Superior temporal gyrus (tissue), 1 donor: ENCODE measurements around the gene ORAI1.
"Not testable (repeated sequence)": the region's sequence is repeated elsewhere in the genome, so short reads cannot be mapped to it uniquely, and the experiment has no call there.

Source experiments
- DNase-seq: peaks from one replicate; pipeline ENCODE4 v3.0.0-alpha.2; 2016; ENCODE audit errors: extremely low spot score

Gene ORAI1

GRCh38 chr12:121603581-121603980, 22.7 kb upstream of the ORAI1 start:
- no peak for DNase-seq

- DNase-seq = no peak
Observed at GRCh38 chr12:121608301-121608700, 18.0 kb upstream of the ORAI1 start.

GRCh38 chr12:121610239-121611149, 15.8 kb upstream of the ORAI1 start:
- DNase-seq = peak; percentile 15

DNA sequence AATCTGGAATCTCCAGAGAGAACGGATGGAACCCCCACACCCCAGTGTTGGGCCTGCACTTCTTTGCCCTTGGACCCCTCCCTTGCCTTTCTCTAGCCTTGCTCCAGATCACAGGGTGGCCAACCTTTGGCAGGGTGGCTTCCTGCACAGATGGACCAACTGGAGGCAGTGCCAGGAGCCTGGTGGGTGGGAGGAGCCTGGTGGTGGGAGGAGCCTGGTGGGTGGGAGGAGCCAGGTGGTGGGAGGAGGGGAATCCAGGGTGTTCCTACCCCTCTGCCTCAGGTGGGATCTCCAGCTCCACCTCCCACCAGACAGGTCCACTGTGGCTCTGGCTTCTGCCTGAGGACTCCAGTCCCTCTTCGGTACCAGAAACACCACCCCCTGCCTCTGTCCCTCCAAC, 15.0 kb upstream of the ORAI1 start:
- DNase-seq = no peak

DNA sequence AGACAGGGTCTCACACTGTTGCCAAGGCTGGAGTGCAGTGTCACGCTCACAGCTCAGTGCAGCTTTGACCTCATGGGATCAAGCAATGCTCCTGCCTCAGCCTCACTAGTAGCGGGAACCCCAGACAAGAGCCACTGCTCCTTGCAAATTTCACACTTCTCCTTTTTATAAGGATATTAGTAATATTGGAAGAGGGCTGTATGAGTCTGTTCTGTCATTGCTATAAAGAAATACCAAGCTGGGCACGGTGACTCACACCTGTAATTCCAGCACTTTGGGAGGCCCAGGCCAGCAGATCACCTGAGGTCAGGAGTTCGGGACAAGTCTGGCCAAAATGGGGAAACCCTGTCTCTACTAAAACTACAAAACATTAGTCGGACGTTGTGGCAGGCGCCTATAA, 12.9 kb upstream of the ORAI1 start:
- no peak for DNase-seq

DNA sequence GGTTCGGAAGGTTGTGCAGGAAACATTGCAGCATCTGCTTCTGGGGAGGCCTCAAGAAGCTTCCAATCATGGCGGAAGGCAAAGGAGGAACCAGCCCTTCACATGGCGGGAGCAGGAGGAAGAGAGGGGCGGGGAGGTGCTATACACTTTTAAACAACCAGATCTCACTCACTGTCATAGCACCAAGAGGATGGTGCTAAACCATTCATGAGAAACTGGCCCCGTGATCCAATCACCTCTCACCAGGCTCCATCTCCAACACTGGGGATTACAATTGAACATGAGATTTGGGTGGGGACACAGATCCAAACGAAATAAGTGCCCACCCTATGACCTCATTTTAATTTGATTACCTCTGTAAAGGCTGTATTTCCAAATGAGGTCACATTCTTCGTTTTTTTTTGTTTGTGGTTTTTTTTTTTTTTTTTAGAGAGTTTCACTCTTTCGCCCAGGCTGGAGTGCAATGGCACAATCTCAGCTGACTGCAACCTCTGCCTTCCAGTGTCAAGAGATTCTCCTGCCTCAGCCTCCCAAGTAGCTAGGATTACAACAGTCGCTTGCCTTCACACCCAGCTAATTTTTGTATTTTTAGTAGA, 11.4 kb upstream of the ORAI1 start:
- no peak for DNase-seq

- DNase-seq = no peak
Observed at GRCh38 chr12:121618659-121619233, 7.6 kb upstream of the ORAI1 start.

DNA sequence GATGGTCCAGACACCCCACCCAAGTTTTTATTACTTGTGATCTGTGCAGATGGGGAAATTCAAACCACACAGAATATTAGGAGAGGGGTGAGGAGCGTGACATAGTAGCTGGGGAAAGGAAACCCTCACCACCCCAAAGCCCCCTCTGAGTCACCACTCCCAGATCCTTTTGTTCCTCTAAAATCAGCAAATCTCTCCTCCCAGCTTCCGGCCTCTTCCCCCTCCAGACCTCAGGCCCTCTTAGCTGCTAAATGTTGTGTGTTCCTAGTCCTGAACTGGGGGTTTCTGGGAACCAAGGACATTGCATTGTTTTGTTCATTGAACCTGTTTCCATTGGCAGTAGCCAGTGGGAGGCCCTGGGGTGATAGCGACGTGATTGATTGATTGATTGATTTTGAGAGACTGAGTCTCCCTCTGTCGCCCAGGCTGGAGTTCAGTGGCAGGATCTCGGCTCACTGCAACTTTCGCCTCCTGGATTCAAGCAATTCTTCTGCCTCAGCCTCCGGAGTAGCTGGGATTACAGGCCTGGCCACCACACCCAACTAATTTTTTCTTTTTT, 5.9 kb upstream of the ORAI1 start:
- DNase-seq = no peak

GRCh38 chr12:121626853-121627640, 717 bp downstream of the ORAI1 start:
- peak; percentile 27 for DNase-seq

DNA sequence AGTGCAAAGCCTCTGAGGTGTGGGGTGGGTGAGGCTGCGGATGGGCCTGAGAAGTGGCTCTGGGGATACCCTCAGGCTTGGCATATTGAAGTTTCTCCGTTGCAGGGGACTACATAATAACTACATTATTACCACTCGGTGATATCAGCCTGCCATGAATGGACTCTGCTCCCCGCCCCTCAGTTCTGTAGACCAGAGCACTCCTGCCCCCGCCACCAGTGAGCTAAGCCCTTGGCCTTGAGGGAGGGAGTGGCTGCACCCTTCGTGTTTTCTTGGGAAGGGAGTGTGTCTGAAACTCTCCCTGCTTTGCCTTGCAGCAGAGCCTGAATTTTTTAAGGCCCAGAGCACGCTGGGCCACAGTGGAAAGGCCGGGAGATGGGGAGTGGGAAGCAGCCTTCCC, 1.7 kb downstream of the ORAI1 start:
- DNase-seq = no peak

DNA sequence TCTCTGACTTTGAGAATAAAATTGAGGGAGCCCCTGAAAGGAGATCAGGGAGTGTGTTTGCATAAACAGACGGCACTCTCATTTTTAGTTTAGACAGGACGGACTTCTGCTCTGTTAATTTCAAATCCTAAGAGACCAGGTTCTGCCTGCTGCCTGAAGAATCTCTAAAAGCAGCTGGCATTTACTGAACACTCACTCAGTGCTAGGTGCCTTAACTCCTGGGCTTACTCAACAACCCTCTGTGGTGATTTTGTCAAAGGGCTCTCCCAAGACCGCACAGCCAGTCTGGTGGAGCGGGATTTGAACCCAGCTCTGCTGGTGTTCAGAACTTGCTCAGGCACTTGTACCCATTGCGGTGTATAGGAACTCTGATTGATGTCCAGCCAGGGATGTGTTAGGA, 2.2 kb downstream of the ORAI1 start:
- DNase-seq = no peak

GRCh38 chr12:121630791-121631355, 4.5 kb downstream of the ORAI1 start:
- no peak for DNase-seq

- DNase-seq = no peak
Observed at GRCh38 chr12:121632069-121632970, 6.0 kb downstream of the ORAI1 start.

DNA sequence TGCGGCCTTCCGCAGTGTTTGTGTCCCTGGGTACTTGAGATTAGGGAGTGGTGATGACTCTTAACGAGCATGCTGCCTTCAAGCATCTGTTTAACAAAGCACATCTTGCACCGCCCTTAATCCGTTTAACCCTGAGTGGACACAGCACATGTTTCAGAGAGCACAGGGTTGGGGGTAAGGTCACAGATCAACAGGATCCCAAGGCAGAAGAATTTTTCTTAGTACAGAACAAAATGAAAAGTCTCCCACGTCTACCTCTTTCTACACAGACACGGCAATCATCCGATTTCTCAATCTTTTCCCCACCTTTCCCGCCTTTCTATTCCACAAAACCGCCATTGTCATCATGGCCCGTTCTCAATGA, 7.5 kb downstream of the ORAI1 start:
- DNase-seq = not testable (repeated sequence)

GRCh38 chr12:121634836-121635235, 8.5 kb downstream of the ORAI1 start:
- DNase-seq = no peak

- no peak for DNase-seq
Observed at GRCh38 chr12:121637231-121637914, 11.0 kb downstream of the ORAI1 start.

DNA sequence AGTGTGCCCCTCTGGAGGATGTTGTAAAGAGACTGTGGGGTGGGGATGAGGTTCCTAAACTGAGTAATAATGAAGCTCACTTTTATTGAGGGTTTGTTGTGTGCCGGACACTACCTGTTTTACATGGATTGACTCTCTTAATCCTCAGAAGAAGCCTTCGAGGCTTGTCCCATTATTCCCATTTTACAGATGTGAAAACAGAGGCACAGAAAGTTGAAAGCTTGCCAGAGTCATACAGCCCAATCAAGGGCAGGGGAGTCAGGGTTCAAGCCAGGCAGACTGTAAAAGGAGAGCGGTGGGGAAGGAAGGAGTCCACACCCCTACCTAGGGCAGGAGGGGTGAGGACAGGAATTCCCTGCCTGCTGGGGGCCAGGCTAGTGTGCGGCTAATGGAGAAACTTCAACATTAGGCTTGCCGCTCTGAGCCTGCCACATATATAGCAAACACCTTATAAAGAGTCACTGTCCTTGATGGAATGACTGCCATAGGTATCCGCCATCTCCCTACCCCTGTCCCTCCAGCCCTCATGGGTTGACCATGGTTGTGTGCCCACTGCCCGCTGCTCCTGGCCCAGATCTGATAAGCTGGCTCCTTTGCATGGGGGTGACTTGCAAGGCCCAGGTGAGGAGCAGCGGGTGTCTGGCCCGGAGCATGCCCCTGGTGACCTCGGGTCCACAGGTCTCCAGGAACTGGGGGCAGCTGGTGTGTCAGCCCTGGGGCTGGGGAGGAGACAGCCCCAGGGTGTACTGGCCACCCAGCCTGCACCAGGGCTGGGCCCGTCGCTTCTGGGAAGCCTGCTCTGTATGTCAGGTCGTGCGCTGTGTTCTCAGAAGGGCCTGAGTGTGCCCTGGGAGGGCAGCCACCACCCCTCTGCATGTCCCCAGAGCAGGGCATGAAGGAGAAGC, 12.2 kb downstream of the ORAI1 start:
- no peak for DNase-seq

DNA sequence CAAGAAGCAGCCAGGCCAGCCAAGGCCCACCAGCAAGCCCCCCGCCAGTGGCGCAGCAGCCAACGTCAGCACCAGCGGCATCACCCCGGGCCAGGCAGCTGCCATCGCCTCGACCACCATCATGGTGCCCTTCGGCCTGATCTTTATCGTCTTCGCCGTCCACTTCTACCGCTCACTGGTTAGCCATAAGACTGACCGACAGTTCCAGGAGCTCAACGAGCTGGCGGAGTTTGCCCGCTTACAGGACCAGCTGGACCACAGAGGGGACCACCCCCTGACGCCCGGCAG, 15.0 kb downstream of the ORAI1 start:
- no peak for DNase-seq

- no peak for DNase-seq
Observed at GRCh38 chr12:121648458-121649028, 22.2 kb downstream of the ORAI1 start.
